ENCODE measurements around the gene HSD17B3. TPM values are rescaled to one million over a fixed set of nuclear protein-coding genes. Genes with fewer than 3 reads are reported as not detected.

HSD17B3 gene
- total and polyA plus RNA-seq, 2 experiments from 2014 or later, result not detected

DNA sequence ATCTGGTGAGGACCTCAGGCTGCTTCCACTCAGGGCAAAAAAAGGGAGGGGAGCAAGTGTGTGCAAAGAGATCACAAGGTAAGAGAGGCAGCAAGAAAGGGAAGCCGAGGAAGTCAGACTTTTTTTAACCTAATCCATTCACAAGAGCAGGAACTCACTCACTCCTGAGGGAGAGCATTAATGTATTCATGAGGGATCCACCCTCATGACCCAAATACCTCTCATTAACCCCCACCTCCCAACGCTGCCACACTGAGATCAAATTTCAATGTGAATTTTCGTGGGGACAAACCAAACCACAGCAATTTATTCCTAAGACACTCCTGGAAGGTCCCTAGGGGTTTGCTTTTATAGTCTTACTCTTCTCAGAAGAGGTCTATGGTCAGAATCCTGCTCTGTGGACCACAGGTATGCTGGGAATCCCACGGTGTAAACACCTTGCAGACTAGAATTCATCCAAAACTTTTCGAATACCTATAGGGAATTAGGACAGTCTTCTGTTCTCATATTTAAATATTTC lies 108.7 kb downstream of the HSD17B3 start:
- peaks cover 22% of the 10 kb centered on the region for H3K36me3 Mint-ChIP-seq (ENCODE audit: low read depth)
- no peaks in the 10 kb centered on the region for H3K79me2 ChIP-seq (replicated peaks; ENCODE audit: insufficient read depth)
- ATAC-seq, result no peak; the same call in 2 of the 3 replicates
- H3K4me3 ChIP-seq, result no peak overlapping the region
- H3K9me2 ChIP-seq (ENCODE audit: insufficient read depth), result peaks cover 15% of the 10 kb centered on the region
- no peaks in the 10 kb centered on the region for H4K20me1 ChIP-seq (replicated peaks; ENCODE audit: insufficient read depth)
- 0 out of 2 replicates have a peak overlapping the region, but pooled peaks have one; percentile 32 for H2AFZ ChIP-seq
- no peak for DNase-seq (ENCODE audit: low spot score)
- no peaks in the 10 kb centered on the region for H3F3A ChIP-seq (replicated peaks; ENCODE audit: low read depth)
- TF ChIP-seq, protein P1, sequence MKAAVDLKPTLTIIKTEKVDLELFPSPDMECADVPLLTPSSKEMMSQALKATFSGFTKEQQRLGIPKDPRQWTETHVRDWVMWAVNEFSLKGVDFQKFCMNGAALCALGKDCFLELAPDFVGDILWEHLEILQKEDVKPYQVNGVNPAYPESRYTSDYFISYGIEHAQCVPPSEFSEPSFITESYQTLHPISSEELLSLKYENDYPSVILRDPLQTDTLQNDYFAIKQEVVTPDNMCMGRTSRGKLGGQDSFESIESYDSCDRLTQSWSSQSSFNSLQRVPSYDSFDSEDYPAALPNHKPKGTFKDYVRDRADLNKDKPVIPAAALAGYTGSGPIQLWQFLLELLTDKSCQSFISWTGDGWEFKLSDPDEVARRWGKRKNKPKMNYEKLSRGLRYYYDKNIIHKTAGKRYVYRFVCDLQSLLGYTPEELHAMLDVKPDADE (IDR thresholded peaks at IDR 0.05), result no peak
- TF ChIP-seq EZH2 (IDR thresholded peaks at IDR 0.05; ENCODE audit: low read depth, unreplicated experiment), result no peak
- TF ChIP-seq, protein P2, sequence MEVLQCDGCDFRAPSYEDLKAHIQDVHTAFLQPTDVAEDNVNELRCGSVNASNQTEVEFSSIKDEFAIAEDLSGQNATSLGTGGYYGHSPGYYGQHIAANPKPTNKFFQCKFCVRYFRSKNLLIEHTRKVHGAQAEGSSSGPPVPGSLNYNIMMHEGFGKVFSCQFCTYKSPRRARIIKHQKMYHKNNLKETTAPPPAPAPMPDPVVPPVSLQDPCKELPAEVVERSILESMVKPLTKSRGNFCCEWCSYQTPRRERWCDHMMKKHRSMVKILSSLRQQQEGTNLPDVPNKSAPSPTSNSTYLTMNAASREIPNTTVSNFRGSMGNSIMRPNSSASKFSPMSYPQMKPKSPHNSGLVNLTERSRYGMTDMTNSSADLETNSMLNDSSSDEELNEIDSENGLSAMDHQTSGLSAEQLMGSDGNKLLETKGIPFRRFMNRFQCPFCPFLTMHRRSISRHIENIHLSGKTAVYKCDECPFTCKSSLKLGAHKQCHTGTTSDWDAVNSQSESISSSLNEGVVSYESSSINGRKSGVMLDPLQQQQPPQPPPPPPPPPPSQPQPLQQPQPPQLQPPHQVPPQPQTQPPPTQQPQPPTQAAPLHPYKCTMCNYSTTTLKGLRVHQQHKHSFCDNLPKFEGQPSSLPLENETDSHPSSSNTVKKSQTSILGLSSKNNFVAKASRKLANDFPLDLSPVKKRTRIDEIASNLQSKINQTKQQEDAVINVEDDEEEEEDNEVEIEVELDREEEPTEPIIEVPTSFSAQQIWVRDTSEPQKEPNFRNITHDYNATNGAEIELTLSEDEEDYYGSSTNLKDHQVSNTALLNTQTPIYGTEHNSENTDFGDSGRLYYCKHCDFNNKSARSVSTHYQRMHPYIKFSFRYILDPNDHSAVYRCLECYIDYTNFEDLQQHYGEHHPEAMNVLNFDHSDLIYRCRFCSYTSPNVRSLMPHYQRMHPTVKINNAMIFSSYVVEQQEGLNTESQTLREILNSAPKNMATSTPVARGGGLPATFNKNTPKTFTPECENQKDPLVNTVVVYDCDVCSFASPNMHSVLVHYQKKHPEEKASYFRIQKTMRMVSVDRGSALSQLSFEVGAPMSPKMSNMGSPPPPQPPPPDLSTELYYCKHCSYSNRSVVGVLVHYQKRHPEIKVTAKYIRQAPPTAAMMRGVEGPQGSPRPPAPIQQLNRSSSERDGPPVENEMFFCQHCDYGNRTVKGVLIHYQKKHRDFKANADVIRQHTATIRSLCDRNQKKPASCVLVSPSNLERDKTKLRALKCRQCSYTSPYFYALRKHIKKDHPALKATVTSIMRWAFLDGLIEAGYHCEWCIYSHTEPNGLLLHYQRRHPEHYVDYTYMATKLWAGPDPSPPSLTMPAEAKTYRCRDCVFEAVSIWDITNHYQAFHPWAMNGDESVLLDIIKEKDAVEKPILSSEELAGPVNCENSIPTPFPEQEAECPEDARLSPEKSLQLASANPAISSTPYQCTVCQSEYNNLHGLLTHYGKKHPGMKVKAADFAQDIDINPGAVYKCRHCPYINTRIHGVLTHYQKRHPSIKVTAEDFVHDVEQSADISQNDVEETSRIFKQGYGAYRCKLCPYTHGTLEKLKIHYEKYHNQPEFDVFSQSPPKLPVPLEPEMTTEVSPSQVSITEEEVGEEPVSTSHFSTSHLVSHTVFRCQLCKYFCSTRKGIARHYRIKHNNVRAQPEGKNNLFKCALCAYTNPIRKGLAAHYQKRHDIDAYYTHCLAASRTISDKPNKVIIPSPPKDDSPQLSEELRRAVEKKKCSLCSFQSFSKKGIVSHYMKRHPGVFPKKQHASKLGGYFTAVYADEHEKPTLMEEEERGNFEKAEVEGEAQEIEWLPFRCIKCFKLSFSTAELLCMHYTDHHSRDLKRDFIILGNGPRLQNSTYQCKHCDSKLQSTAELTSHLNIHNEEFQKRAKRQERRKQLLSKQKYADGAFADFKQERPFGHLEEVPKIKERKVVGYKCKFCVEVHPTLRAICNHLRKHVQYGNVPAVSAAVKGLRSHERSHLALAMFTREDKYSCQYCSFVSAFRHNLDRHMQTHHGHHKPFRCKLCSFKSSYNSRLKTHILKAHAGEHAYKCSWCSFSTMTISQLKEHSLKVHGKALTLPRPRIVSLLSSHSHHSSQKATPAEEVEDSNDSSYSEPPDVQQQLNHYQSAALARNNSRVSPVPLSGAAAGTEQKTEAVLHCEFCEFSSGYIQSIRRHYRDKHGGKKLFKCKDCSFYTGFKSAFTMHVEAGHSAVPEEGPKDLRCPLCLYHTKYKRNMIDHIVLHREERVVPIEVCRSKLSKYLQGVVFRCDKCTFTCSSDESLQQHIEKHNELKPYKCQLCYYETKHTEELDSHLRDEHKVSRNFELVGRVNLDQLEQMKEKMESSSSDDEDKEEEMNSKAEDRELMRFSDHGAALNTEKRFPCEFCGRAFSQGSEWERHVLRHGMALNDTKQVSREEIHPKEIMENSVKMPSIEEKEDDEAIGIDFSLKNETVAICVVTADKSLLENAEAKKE (CRISPR knock-in tag; IDR thresholded peaks at IDR 0.05), result no peak
- no peak for TF ChIP-seq EZH2phosphoT487 (IDR thresholded peaks at IDR 0.05; ENCODE audit: unreplicated experiment)
- no peak for TF ChIP-seq POLR2AphosphoS5 (IDR thresholded peaks at IDR 0.05; ENCODE audit: low read depth)
- no peak for TF ChIP-seq NANOG (IDR thresholded peaks at IDR 0.05; ENCODE audit: borderline replicate concordance)
- TF ChIP-seq ZNF331 (CRISPR knock-in tag; IDR thresholded peaks at IDR 0.05; ENCODE audit: low read depth), result no peak
- TF ChIP-seq CREB1 (CRISPR knock-in tag; IDR thresholded peaks at IDR 0.05; ENCODE audit: low read depth), result no peak
- no peak for TF ChIP-seq JUNB (IDR thresholded peaks at IDR 0.05; ENCODE audit: unreplicated experiment)
- no peak for TF ChIP-seq ZNF114 (CRISPR knock-in tag; IDR thresholded peaks at IDR 0.05)
- TF ChIP-seq, protein P3, sequence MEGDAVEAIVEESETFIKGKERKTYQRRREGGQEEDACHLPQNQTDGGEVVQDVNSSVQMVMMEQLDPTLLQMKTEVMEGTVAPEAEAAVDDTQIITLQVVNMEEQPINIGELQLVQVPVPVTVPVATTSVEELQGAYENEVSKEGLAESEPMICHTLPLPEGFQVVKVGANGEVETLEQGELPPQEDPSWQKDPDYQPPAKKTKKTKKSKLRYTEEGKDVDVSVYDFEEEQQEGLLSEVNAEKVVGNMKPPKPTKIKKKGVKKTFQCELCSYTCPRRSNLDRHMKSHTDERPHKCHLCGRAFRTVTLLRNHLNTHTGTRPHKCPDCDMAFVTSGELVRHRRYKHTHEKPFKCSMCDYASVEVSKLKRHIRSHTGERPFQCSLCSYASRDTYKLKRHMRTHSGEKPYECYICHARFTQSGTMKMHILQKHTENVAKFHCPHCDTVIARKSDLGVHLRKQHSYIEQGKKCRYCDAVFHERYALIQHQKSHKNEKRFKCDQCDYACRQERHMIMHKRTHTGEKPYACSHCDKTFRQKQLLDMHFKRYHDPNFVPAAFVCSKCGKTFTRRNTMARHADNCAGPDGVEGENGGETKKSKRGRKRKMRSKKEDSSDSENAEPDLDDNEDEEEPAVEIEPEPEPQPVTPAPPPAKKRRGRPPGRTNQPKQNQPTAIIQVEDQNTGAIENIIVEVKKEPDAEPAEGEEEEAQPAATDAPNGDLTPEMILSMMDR (conservative IDR thresholded peaks at IDR 0.05; ENCODE audit: low read depth in 2 of 2), result no peak
- TF ChIP-seq, protein P4, sequence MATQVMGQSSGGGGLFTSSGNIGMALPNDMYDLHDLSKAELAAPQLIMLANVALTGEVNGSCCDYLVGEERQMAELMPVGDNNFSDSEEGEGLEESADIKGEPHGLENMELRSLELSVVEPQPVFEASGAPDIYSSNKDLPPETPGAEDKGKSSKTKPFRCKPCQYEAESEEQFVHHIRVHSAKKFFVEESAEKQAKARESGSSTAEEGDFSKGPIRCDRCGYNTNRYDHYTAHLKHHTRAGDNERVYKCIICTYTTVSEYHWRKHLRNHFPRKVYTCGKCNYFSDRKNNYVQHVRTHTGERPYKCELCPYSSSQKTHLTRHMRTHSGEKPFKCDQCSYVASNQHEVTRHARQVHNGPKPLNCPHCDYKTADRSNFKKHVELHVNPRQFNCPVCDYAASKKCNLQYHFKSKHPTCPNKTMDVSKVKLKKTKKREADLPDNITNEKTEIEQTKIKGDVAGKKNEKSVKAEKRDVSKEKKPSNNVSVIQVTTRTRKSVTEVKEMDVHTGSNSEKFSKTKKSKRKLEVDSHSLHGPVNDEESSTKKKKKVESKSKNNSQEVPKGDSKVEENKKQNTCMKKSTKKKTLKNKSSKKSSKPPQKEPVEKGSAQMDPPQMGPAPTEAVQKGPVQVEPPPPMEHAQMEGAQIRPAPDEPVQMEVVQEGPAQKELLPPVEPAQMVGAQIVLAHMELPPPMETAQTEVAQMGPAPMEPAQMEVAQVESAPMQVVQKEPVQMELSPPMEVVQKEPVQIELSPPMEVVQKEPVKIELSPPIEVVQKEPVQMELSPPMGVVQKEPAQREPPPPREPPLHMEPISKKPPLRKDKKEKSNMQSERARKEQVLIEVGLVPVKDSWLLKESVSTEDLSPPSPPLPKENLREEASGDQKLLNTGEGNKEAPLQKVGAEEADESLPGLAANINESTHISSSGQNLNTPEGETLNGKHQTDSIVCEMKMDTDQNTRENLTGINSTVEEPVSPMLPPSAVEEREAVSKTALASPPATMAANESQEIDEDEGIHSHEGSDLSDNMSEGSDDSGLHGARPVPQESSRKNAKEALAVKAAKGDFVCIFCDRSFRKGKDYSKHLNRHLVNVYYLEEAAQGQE (IDR thresholded peaks at IDR 0.05; ENCODE audit: unreplicated experiment), result no peak
- no peaks in the 10 kb centered on the region for H3K27me3 ChIP-seq (ENCODE audit: insufficient read depth)
- no peak overlapping the region for H3K27ac Mint-ChIP-seq
- H3K4me1 ChIP-seq (ENCODE audit: insufficient read depth), result peaks cover 6% of the 10 kb centered on the region; the same call in 1 of the 2 replicates
- H3K27me3 Mint-ChIP-seq (ENCODE audit: insufficient read depth, low read depth, poor library complexity), result peaks cover 6% of the 10 kb centered on the region
- no peak overlapping the region for H3K4me3 Mint-ChIP-seq
- H3K27ac ChIP-seq (ENCODE audit: low read depth), result no peak overlapping the region
- H3K4me2 ChIP-seq, result no peak overlapping the region
- H3K9me3 Mint-ChIP-seq, result peaks cover 33% of the 10 kb centered on the region
- peaks cover 4% of the 10 kb centered on the region; the same call in 1 of the 2 replicates for H3K36me3 ChIP-seq (ENCODE audit: insufficient read depth)
- H3K4me1 Mint-ChIP-seq, result peaks cover 3% of the 10 kb centered on the region; the same call in 1 of the 3 replicates

Measured in GM23338 (cell line).